HepG2 (cell line): ENCODE results near the gene EHD1. TPM values are rescaled to one million over a fixed set of nuclear protein-coding genes. Genes with fewer than 3 reads are reported as not detected.

Source experiments
- ARNTL ChIP-seq: sonication (generic); formaldehyde crosslinking; IDR thresholded peaks from 2 replicates; pipeline ENCODE4 v1.4.0; 2020; ENCODE audit warnings: mild to moderate bottlenecking, missing genetic modification reagents
- ATF7 ChIP-seq, 2 experiments: fragments of 450-650 bp in 1 of 2; sonication (generic) in 1 of 2; formaldehyde crosslinking in 1 of 2; IDR thresholded peaks; 2 replicates each; pipeline versions ENCODE4 v1.4.0 to v1.6.1; 2016 to 2020; ENCODE audit warnings: antibody characterized with exemption in 1 of 2, mild to moderate bottlenecking in 1 of 2, missing genetic modification reagents in 1 of 2
- EP300 ChIP-seq, 3 experiments: sonication (generic) in 1 of 3; formaldehyde crosslinking in 1 of 3; IDR thresholded peaks; 2 replicates each; pipeline versions ENCODE4 v1.5.1 to v1.6.1; 2011 to 2020; ENCODE audit warnings: low read depth in 2 of 3, low read length in 2 of 3, borderline replicate concordance in 1 of 3, improper control_type of control experiment in 1 of 3, mild to moderate bottlenecking in 1 of 3, missing genetic modification reagents in 1 of 3, moderate library complexity in 1 of 3
- FOSL2 ChIP-seq: sonication (generic); formaldehyde crosslinking; IDR thresholded peaks from 2 replicates; pipeline ENCODE4 v1.4.0; 2020; ENCODE audit warnings: missing genetic modification reagents
- HDAC2 ChIP-seq: sonication (generic); formaldehyde crosslinking; IDR thresholded peaks from 2 replicates; pipeline ENCODE4 v1.4.0; 2020; ENCODE audit warnings: missing genetic modification reagents
- MTF2 ChIP-seq: sonication (generic); formaldehyde crosslinking; IDR thresholded peaks from 2 replicates; pipeline ENCODE4 v1.5.0; 2020; ENCODE audit warnings: missing genetic modification reagents, borderline replicate concordance
- PAF1 ChIP-seq: IDR thresholded peaks from 2 replicates; pipeline ENCODE4 v1.6.1; 2016; ENCODE audit warnings: missing genetic modification reagents, missing compliant biosample characterization
- POLR2AphosphoS2 ChIP-seq: IDR thresholded peaks from 2 replicates; pipeline ENCODE4 v1.6.1; 2011; ENCODE audit warnings: low read depth, low read length, improper control_type of control experiment
- RNF2 ChIP-seq: fragments of 450-650 bp; conservative IDR thresholded peaks from 2 replicates; pipeline ENCODE4 v1.6.1; 2016; ENCODE audit warnings: low read depth
- SETDB1 ChIP-seq: sonication (generic); formaldehyde crosslinking; IDR thresholded peaks from 2 replicates; pipeline ENCODE4 v1.5.1; 2020; ENCODE audit warnings: missing genetic modification reagents, mild to moderate bottlenecking, borderline replicate concordance
- SP1 ChIP-seq, 2 experiments: fragments of 450-650 bp in 1 of 2; sonication (generic) in 1 of 2; formaldehyde crosslinking in 1 of 2; IDR thresholded peaks; 2 replicates each; pipeline versions ENCODE4 v1.4.0 to v1.6.1; 2016 to 2020; ENCODE audit warnings: missing genetic modification reagents in 1 of 2
- SP4 ChIP-seq: sonication (generic); formaldehyde crosslinking; IDR thresholded peaks from 2 replicates; pipeline ENCODE4 v1.8.1; 2023; ENCODE audit warnings: mild to moderate bottlenecking, missing genetic modification reagents
- SP5 ChIP-seq: IDR thresholded peaks from 2 replicates; pipeline ENCODE4 v1.6.1; 2016; ENCODE audit warnings: low read depth, borderline replicate concordance
- TBL1XR1 ChIP-seq: fragments of 150-350 bp; IDR thresholded peaks from 2 replicates; pipeline ENCODE4 v1.6.1; 2014; ENCODE audit warnings: borderline replicate concordance, low read length; ENCODE audit not compliant: partially characterized antibody
- TFE3 ChIP-seq: IDR thresholded peaks from 2 replicates; pipeline ENCODE4 v1.6.1; 2016
- TOPORS ChIP-seq: sonication (generic); formaldehyde crosslinking; IDR thresholded peaks from 2 replicates; pipeline ENCODE4 v1.8.0; 2023; ENCODE audit warnings: mild to moderate bottlenecking, missing genetic modification reagents
- ZNF143 ChIP-seq: sonication (generic); formaldehyde crosslinking; IDR thresholded peaks from 2 replicates; pipeline ENCODE4 v1.4.0; 2020; ENCODE audit warnings: missing genetic modification reagents
- ZNF317 ChIP-seq: sonication (generic); formaldehyde crosslinking; IDR thresholded peaks from 2 replicates; pipeline ENCODE4 v1.5.0; 2020; ENCODE audit warnings: mild to moderate bottlenecking, missing genetic modification reagents
- ZNF605 ChIP-seq: sonication (generic); formaldehyde crosslinking; IDR thresholded peaks from 2 replicates; pipeline ENCODE4 v1.8.0; 2022; ENCODE audit warnings: mild to moderate bottlenecking, missing genetic modification reagents
- ZNF782 ChIP-seq: sonication (generic); formaldehyde crosslinking; IDR thresholded peaks from 2 replicates; pipeline ENCODE4 v1.4.0; 2020; ENCODE audit warnings: missing genetic modification reagents, mild to moderate bottlenecking, borderline replicate concordance
- ZNF790 ChIP-seq: sonication (generic); formaldehyde crosslinking; IDR thresholded peaks from 2 replicates; pipeline ENCODE4 v1.8.0; 2022; ENCODE audit warnings: missing genetic modification reagents, mild to moderate bottlenecking, borderline replicate concordance
- polyA plus RNA-seq, 8 experiments: library from polyadenylated mRNA; depleted of rRNA in 3 of 8; stranded (reverse) in 7 of 8; unstranded in 1 of 8; fragments of >200 nt; fragmentation: Illumina TruSeq in 4 of 8; extraction: Trizol in 4 of 8; gene quantifications; 2 replicates each; pipeline versions ENCODE4 v1.2.1 to v1.2.3, GENCODE V29; 2011 to 2016; ENCODE audit warnings: low read depth in 4 of 8, missing spikeins in 1 of 8, mixed read lengths in 1 of 8; ENCODE audit not compliant: insufficient read depth in 1 of 8
- total RNA-seq, 5 experiments: library from RNA; depleted of rRNA; stranded (reverse); fragments of >200 nt; fragmentation: Illumina TruSeq; extraction: Trizol; gene quantifications; 2 replicates each; pipeline ENCODE4 v1.2.3, GENCODE V29; 2016; ENCODE audit warnings: low read depth in 1 of 5
- TF ChIP-seq, protein P1 (sequence below): sonication (generic); formaldehyde crosslinking; IDR thresholded peaks from 2 replicates; pipeline ENCODE4 v1.9.0; 2021; ENCODE audit warnings: missing genetic modification reagents, mild to moderate bottlenecking, borderline replicate concordance
- TF ChIP-seq, protein P2 (sequence below): sonication (generic); formaldehyde crosslinking; IDR thresholded peaks from 2 replicates; pipeline ENCODE4 v1.8.1; 2022; ENCODE audit warnings: low read depth, mild to moderate bottlenecking, missing genetic modification reagents

Gene EHD1
- total and polyA plus RNA-seq, 2 of the 13 experiments (the other 11 are each of a cell fraction or from before 2014, with no cell fraction given): 23.6 to 26.6 TPM

DNA sequence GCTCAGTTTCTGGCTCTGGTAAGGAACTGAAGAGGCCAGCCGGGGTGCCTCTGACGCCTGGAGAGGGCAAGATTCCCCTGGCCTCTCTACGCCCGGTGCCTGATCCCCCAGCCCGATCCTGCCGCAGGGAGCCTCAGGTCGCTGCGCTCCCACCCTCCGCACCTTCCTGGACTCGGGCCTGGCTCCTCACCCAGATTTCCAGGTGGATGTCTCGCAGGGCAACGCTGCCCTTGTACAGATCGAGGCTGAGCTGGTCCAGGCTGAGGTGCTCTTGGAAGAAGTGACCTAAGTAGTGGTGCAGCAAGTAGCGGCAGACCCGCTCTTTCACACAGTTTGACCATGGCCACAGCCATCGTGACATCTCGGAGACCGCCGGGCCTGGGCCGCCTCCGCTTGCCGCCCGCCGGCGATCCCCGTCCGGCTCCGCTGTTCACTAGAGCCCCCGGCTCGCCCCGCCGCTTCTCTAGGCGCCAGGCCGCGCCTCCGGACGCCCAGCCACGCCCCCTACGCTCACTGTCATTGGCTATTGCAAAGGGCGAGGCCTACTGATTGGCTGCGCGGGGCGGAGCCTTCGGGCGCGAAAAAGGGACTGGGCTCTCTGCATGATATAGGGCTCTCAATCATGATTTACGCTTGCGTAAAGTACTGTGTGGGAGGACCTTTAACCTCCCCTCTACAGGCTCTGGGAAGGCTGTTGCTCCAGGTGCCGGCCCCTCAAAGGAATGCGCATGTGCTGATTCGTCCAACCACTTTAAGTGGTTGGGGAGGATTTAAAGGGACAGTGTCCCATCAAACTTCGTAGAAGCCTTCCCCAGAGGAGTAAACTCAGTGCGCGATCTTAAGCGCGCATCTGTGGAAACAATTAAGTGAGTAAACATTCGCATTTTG lies 38.6 kb upstream of the EHD1 start, which contains the start of gene ATG2A (continued):
- TF ChIP-seq, protein P1, sequence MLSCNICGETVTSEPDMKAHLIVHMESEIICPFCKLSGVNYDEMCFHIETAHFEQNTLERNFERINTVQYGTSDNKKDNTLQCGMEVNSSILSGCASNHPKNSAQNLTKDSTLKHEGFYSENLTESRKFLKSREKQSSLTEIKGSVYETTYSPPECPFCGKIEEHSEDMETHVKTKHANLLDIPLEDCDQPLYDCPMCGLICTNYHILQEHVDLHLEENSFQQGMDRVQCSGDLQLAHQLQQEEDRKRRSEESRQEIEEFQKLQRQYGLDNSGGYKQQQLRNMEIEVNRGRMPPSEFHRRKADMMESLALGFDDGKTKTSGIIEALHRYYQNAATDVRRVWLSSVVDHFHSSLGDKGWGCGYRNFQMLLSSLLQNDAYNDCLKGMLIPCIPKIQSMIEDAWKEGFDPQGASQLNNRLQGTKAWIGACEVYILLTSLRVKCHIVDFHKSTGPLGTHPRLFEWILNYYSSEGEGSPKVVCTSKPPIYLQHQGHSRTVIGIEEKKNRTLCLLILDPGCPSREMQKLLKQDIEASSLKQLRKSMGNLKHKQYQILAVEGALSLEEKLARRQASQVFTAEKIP (CRISPR knock-in tag): no peak
- TF ChIP-seq MTF2 (CRISPR knock-in tag) (0 out of 2 replicates have a peak, but pooled peaks have one; percentile 37), FOSL2 (CRISPR knock-in tag) (peak; percentile 41; the same call in 1 of the 2 replicates), PAF1 (no peak), ZNF790 (CRISPR knock-in tag) (peak; percentile 41; the same call in 1 of the 2 replicates), TBL1XR1 (no peak), SETDB1 (CRISPR knock-in tag) (no peak), SP5 (CRISPR knock-in tag) (no peak), HDAC2 (CRISPR knock-in tag) (no peak; the same call in 1 of the 2 replicates), TFE3 (CRISPR knock-in tag) (0 out of 2 replicates have a peak, but pooled peaks have one; percentile 35), ZNF143 (peak; percentile 44; the same call in 1 of the 2 replicates), TOPORS (CRISPR knock-in tag) (no peak), RNF2 (0 out of 2 replicates have a peak, but pooled peaks have one; percentile 37), EP300 (IDR thresholded peaks at IDR 0.05; ENCODE audit: low read depth in 2 of 2, low read length in 2 of 2) (0 out of 4 replicates have a peak, but pooled peaks of 1 of the 2 experiments have one; percentile 7), EP300 (CRISPR knock-in tag; IDR thresholded peaks at IDR 0.05; ENCODE audit: borderline replicate concordance) (no peak), ZNF317 (CRISPR knock-in tag) (no peak), ATF7 (IDR thresholded peaks at IDR 0.05) (no peak), ATF7 (CRISPR knock-in tag; IDR thresholded peaks at IDR 0.05) (no peak), SP1 (IDR thresholded peaks at IDR 0.05) (no peak), SP1 (CRISPR knock-in tag; IDR thresholded peaks at IDR 0.05) (peak; percentile 98), ARNTL (no peak), SP4 (CRISPR knock-in tag) (peak; percentile 95), ZNF605 (CRISPR knock-in tag) (peak; percentile 76), ZNF782 (CRISPR knock-in tag) (peak; percentile 55; the same call in 1 of the 2 replicates), POLR2AphosphoS2 (no peak)
- TF ChIP-seq, protein P2, sequence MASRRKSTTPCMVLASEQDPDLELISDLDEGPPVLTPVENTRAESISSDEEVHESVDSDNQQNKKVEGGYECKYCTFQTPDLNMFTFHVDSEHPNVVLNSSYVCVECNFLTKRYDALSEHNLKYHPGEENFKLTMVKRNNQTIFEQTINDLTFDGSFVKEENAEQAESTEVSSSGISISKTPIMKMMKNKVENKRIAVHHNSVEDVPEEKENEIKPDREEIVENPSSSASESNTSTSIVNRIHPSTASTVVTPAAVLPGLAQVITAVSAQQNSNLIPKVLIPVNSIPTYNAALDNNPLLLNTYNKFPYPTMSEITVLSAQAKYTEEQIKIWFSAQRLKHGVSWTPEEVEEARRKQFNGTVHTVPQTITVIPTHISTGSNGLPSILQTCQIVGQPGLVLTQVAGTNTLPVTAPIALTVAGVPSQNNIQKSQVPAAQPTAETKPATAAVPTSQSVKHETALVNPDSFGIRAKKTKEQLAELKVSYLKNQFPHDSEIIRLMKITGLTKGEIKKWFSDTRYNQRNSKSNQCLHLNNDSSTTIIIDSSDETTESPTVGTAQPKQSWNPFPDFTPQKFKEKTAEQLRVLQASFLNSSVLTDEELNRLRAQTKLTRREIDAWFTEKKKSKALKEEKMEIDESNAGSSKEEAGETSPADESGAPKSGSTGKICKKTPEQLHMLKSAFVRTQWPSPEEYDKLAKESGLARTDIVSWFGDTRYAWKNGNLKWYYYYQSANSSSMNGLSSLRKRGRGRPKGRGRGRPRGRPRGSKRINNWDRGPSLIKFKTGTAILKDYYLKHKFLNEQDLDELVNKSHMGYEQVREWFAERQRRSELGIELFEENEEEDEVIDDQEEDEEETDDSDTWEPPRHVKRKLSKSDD (CRISPR knock-in tag): no peak
